OCI-LY7 (cell line): ENCODE measurements around the gene CCDC194. TPM values are rescaled to one million over a fixed set of nuclear protein-coding genes. Genes with fewer than 3 reads are reported as not detected.

ENCODE experiments used
- BruUV-seq: library from RNA; stranded (reverse); fragments of 400-500 nt; replicated peaks from 2 replicates; lab custom pipeline; 2021; lab: Mats Ljungman, UMichigan
- CTCF ChIA-PET: fragments of 300-600 bp; sonication (Branson Sonifier 250); formaldehyde crosslinking; loops from one replicate; lab custom pipeline; 2022; ENCODE audit warnings: antibody characterized with exemption; ENCODE audit not compliant: unreplicated experiment; lab: Charles Lee
- POLR2A ChIA-PET: fragments of 300-600 bp; sonication (Branson Sonifier 250); formaldehyde crosslinking; loops from one replicate; lab custom pipeline; 2022; ENCODE audit warnings: antibody characterized with exemption; lab: Charles Lee
- DNase-seq: peaks from one replicate; pipeline ENCODE4 v3.0.0-alpha.2; 2015; ENCODE audit warnings: low spot score
- H2AFZ ChIP-seq: fragments of 200-600 bp; sonication (generic), shearing (Covaris generic); 2 replicates; pipeline ENCODE4 v1.6.1; 2014; ENCODE audit warnings: mild to moderate bottlenecking, antibody characterized with exemption, low read length, moderate library complexity
- H3K27ac ChIP-seq: fragments of 200-600 bp; sonication (generic); 2 replicates; pipeline ENCODE4 v1.5.1; 2014; ENCODE audit warnings: mixed run types, low read depth, mild to moderate bottlenecking, moderate library complexity, low read length, inconsistent platforms; ENCODE audit not compliant: poor library complexity, severe bottlenecking
- H3K36me3 ChIP-seq: fragments of 200-600 bp; sonication (generic); 2 replicates; pipeline ENCODE4 v1.6.1; 2014; ENCODE audit warnings: mild to moderate bottlenecking, antibody characterized with exemption, low read length, moderate library complexity, mixed read lengths; ENCODE audit not compliant: insufficient read depth
- H3K4me1 ChIP-seq: fragments of 200-600 bp; sonication (generic); 2 replicates; pipeline ENCODE4 v1.5.1; 2014; ENCODE audit warnings: mild to moderate bottlenecking, low read length; ENCODE audit not compliant: insufficient read depth, poor library complexity, severe bottlenecking
- H3K4me2 ChIP-seq: fragments of 200-600 bp; sonication (generic); 2 replicates; pipeline ENCODE4 v1.6.1; 2014; ENCODE audit warnings: mild to moderate bottlenecking, low read length
- H3K4me3 ChIP-seq: fragments of 200-600 bp; sonication (generic); 2 replicates; pipeline ENCODE4 v1.5.1; 2014; ENCODE audit warnings: mild to moderate bottlenecking, low read depth, low read length; ENCODE audit not compliant: poor library complexity, severe bottlenecking
- H3K79me2 ChIP-seq: fragments of 200-600 bp; sonication (generic); 2 replicates; pipeline ENCODE4 v1.6.1; 2016; ENCODE audit warnings: low read depth, mild to moderate bottlenecking, low read length, moderate library complexity, mixed read lengths; ENCODE audit not compliant: insufficient read depth
- H3K9me2 ChIP-seq: fragments of 200-600 bp; sonication (generic); 2 replicates; pipeline ENCODE4 v1.6.1; 2016; ENCODE audit warnings: mild to moderate bottlenecking, low read length, mixed read lengths; ENCODE audit not compliant: insufficient read depth
- H3K9me3 ChIP-seq: fragments of 200-600 bp; sonication (generic); 2 replicates; pipeline ENCODE4 v1.6.1; 2014; ENCODE audit warnings: mild to moderate bottlenecking, mixed run types, low read length, mixed read lengths
- H4K20me1 ChIP-seq: fragments of 200-600 bp; sonication (generic); 2 replicates; pipeline ENCODE4 v1.6.1; 2014; ENCODE audit warnings: mild to moderate bottlenecking, antibody characterized with exemption, low read length, moderate library complexity, mixed read lengths; ENCODE audit not compliant: insufficient read depth
- CTCF ChIP-seq: fragments of 200-600 bp; sonication (generic); conservative IDR thresholded peaks from 2 replicates; pipeline ENCODE4 v1.5.1; 2014; ENCODE audit warnings: mild to moderate bottlenecking, antibody characterized with exemption, low read length, moderate library complexity, mixed read lengths
- EZH2phosphoT487 ChIP-seq: fragments of 200-600 bp; sonication (generic); IDR thresholded peaks from 2 replicates; pipeline ENCODE4 v1.6.1; 2018; ENCODE audit warnings: low read depth, borderline replicate concordance, mild to moderate bottlenecking, mixed run types, antibody characterized with exemption, low read length, moderate library complexity, mixed read lengths
- intact Hi-C: fragments of 100-400 bp; cut with micrococcal nuclease; formaldehyde crosslinking; loops from one replicate; pipeline ENCODE4 v1.10.0; 2022; ENCODE audit not compliant: unreplicated experiment
- total RNA-seq, 2 experiments: library from RNA; depleted of rRNA in 1 of 2; stranded (reverse); fragments of >200 nt in 1 of 2; shearing (Covaris generic) in 1 of 2; gene quantifications; 2 replicates each; pipeline ENCODE4 v1.2.3, GENCODE V29; 2014 to 2022

The CCDC194 gene
- total RNA-seq, 2 experiments from 2014 or later: 2.4 to 8.8 TPM

- peaks cover 45% of the 10 kb centered on the region for H3K36me3 ChIP-seq
- no peak overlapping the region for H3K4me2 ChIP-seq
- no peak overlapping the region for H3K4me3 ChIP-seq
- H3K27ac ChIP-seq: no peak overlapping the region
- H3K4me1 ChIP-seq: peaks cover 19% of the 10 kb centered on the region
- ChIA-PET CTCF (no interaction called here), POLR2A (no interaction called here)
- DNase-seq: no peak
- intact Hi-C loops: no loop called here
- no peak overlapping the region for H2AFZ ChIP-seq
- peaks cover 7% of the 10 kb centered on the region; the same call in 1 of the 2 replicates for H4K20me1 ChIP-seq
- BruUV-seq: no TSS peak
- peaks cover 12% of the 10 kb centered on the region; the same call in 1 of the 2 replicates for H3K79me2 ChIP-seq
- no peaks in the 10 kb centered on the region for H3K9me3 ChIP-seq
- TF ChIP-seq CTCF: no peak
- TF ChIP-seq EZH2phosphoT487: no peak
- H3K9me2 ChIP-seq: no peaks in the 10 kb centered on the region
Measured at GRCh38 chr19:17341845-17342244, 52.2 kb downstream of the CCDC194 start.

GRCh38 chr19:17341386-17341785, 52.6 kb downstream of the CCDC194 start:
- peaks cover 14% of the 10 kb centered on the region for H3K4me1 ChIP-seq
- TF ChIP-seq EZH2phosphoT487 (no peak), CTCF (no peak)
- CTCF ChIA-PET: no interaction called here
- no peak for DNase-seq
- no peaks in the 10 kb centered on the region for H3K9me2 ChIP-seq
- H3K36me3 ChIP-seq: peaks cover 45% of the 10 kb centered on the region
- no peak overlapping the region for H2AFZ ChIP-seq
- intact Hi-C loops: no loop called here
- H3K79me2 ChIP-seq: peaks cover 12% of the 10 kb centered on the region; the same call in 1 of the 2 replicates
- no TSS peak for BruUV-seq
- no peak overlapping the region for H3K27ac ChIP-seq
- POLR2A ChIA-PET: no interaction called here
- H3K4me3 ChIP-seq: no peak overlapping the region
- H4K20me1 ChIP-seq: peaks cover 7% of the 10 kb centered on the region; the same call in 1 of the 2 replicates
- no peaks in the 10 kb centered on the region for H3K9me3 ChIP-seq
- no peak overlapping the region for H3K4me2 ChIP-seq

- ChIA-PET POLR2A (no interaction called here), CTCF (no interaction called here)
- H4K20me1 ChIP-seq: peaks cover 7% of the 10 kb centered on the region; the same call in 1 of the 2 replicates
- TF ChIP-seq EZH2phosphoT487 (no peak), CTCF (no peak)
- peaks cover 45% of the 10 kb centered on the region for H3K36me3 ChIP-seq
- no peak overlapping the region for H3K27ac ChIP-seq
- H3K4me2 ChIP-seq: no peak overlapping the region
- H3K9me3 ChIP-seq: no peaks in the 10 kb centered on the region
- intact Hi-C loops: no loop called here
- DNase-seq: no peak
- peaks cover 12% of the 10 kb centered on the region; the same call in 1 of the 2 replicates for H3K79me2 ChIP-seq
- no peak overlapping the region for H3K4me3 ChIP-seq
- no TSS peak for BruUV-seq
- H2AFZ ChIP-seq: no peak overlapping the region
- no peaks in the 10 kb centered on the region for H3K9me2 ChIP-seq
- peaks cover 13% of the 10 kb centered on the region for H3K4me1 ChIP-seq
Measured at GRCh38 chr19:17340871-17341357, 53.1 kb downstream of the CCDC194 start.
